Right atrium auricular region (tissue), 2 donors: ENCODE measurements around the gene GCNT2. TPM values are rescaled to one million over a fixed set of nuclear protein-coding genes. Genes with fewer than 3 reads are reported as not detected.

ENCODE experiments used
- DNase-seq: peaks from one replicate; pipeline ENCODE4 v3.0.0-alpha.2; 2019; ENCODE audit warnings: low spot score
- H3K27ac ChIP-seq, 2 donors: fragments of 200-600 bp; sonication (generic); 1 replicate in 1 of 2; 2 replicates in 1 of 2; pipeline ENCODE4 v1.5.1; 2016 to 2019
- H3K27me3 ChIP-seq, 2 donors: fragments of 200-600 bp; sonication (generic); one replicate each; pipeline versions ENCODE4 v1.5.1 to v1.6.0; 2017 to 2019
- H3K36me3 ChIP-seq: fragments of 200-600 bp; sonication (generic); one replicate; pipeline ENCODE4 v1.5.1; 2016
- H3K4me1 ChIP-seq, 2 donors: fragments of 200-600 bp; sonication (generic); one replicate each; pipeline versions ENCODE4 v1.5.1 to v1.6.0; 2017 to 2019
- H3K4me3 ChIP-seq, 2 donors: fragments of 200-600 bp; sonication (generic); 1 replicate in 1 of 2; 2 replicates in 1 of 2; pipeline ENCODE4 v1.5.1; 2017 to 2019; ENCODE audit warnings: mild to moderate bottlenecking in 1 of 2, moderate library complexity in 1 of 2
- H3K9me3 ChIP-seq, 2 donors: fragments of 200-600 bp; sonication (generic); one replicate each; pipeline ENCODE4 v1.5.1; 2019
- total RNA-seq, 2 donors: library from RNA; depleted of rRNA; stranded (reverse); fragments of >200 nt; gene quantifications; one replicate each; pipeline ENCODE4 v1.1.0, GENCODE V29; 2016
- TF ChIP-seq, protein P1 (sequence below), 2 donors: fragments of 200-600 bp; sonication (generic); IDR thresholded peaks; one replicate each; pipeline ENCODE4 v1.5.1; 2019; ENCODE audit warnings: antibody characterized with exemption in 2 of 2

GCNT2 gene
- total RNA-seq, 2 donors from 2014 or later = 3.3 to 13.5 TPM

DNA sequence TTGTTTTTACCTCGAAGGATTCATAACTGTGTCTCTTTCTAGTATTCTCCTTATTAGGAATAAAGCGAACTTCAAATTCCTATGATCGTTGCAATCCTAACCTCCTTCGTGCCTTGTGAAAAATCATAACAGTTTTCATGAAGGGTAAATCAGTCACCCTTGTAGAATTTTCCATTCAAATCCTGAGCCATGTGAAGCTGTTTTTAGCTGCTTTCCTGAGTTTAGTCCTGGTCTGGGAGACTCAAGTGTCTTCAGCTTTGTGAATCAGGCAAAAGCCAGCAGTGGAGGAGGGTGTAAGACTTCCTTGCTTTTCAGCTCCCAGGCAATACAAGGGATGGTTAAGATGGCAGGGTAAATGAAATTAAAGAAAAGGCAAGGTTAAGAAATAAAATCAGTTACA, 24.3 kb downstream of the GCNT2 start:
- Histone ChIP-seq H3K4me3 (no peak overlapping the region), H3K27ac (no peak overlapping the region), H3K4me1 (no peaks in the 10 kb centered on the region), H3K27me3 (no peaks in the 10 kb centered on the region), H3K9me3 (no peaks in the 10 kb centered on the region), H3K36me3 (no peaks in the 10 kb centered on the region)
- TF ChIP-seq, protein P1, sequence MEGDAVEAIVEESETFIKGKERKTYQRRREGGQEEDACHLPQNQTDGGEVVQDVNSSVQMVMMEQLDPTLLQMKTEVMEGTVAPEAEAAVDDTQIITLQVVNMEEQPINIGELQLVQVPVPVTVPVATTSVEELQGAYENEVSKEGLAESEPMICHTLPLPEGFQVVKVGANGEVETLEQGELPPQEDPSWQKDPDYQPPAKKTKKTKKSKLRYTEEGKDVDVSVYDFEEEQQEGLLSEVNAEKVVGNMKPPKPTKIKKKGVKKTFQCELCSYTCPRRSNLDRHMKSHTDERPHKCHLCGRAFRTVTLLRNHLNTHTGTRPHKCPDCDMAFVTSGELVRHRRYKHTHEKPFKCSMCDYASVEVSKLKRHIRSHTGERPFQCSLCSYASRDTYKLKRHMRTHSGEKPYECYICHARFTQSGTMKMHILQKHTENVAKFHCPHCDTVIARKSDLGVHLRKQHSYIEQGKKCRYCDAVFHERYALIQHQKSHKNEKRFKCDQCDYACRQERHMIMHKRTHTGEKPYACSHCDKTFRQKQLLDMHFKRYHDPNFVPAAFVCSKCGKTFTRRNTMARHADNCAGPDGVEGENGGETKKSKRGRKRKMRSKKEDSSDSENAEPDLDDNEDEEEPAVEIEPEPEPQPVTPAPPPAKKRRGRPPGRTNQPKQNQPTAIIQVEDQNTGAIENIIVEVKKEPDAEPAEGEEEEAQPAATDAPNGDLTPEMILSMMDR (IDR thresholded peaks at IDR 0.05) = no peak
- DNase-seq = no peak

DNA sequence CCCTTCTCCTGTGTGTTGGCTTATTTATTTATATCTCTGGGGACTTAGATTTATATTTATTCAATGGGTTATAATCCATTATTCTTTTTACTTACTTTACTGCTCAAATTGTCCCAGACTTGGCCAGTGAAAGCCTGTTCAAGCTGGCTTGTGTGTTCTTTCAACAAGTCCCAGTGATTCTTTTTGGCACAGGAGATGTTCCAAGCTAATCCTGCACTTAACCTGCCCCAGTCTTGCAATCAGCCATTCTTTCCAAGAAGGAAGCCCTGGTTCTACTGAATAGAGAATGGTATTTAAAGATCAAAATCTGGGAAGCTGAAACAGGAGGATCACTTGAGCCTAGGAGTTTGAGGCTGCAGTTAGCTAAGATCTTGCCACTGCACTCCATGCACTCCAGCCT, 26.7 kb downstream of the GCNT2 start:
- DNase-seq = no peak
- TF ChIP-seq, protein P1 (IDR thresholded peaks at IDR 0.05) = no peak
- Histone ChIP-seq H3K27me3 (no peaks in the 10 kb centered on the region), H3K36me3 (no peaks in the 10 kb centered on the region), H3K27ac (no peak overlapping the region), H3K4me3 (no peak overlapping the region), H3K4me1 (no peaks in the 10 kb centered on the region), H3K9me3 (no peaks in the 10 kb centered on the region)

DNA sequence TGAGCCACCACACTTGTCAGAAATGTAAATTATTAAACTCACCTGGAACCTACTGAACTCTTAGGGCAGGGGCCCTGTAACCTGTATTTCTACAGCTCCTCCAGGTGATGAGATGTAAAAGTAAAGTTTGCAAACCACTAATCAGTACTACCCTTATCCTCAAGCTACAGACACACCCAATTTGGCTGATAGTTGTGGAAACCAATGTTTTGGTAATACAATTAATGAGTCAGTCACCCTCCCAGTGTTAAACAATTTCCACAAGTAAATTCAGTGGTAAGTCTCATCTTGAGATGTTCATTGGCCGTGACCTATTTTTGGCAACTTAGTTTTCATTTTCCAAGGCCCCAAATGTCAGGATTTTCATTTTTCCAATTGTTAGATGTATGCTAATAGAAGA, 29.6 kb downstream of the GCNT2 start:
- no peaks in the 10 kb centered on the region for H3K27me3 ChIP-seq
- H3K27ac ChIP-seq = no peak overlapping the region
- TF ChIP-seq, protein P1 (IDR thresholded peaks at IDR 0.05) = no peak
- no peaks in the 10 kb centered on the region for H3K36me3 ChIP-seq
- no peak overlapping the region for H3K4me3 ChIP-seq
- no peaks in the 10 kb centered on the region for H3K9me3 ChIP-seq
- peaks cover 0 to 7% of the 10 kb centered on the region in 2 donors for H3K4me1 ChIP-seq
- no peak for DNase-seq

DNA sequence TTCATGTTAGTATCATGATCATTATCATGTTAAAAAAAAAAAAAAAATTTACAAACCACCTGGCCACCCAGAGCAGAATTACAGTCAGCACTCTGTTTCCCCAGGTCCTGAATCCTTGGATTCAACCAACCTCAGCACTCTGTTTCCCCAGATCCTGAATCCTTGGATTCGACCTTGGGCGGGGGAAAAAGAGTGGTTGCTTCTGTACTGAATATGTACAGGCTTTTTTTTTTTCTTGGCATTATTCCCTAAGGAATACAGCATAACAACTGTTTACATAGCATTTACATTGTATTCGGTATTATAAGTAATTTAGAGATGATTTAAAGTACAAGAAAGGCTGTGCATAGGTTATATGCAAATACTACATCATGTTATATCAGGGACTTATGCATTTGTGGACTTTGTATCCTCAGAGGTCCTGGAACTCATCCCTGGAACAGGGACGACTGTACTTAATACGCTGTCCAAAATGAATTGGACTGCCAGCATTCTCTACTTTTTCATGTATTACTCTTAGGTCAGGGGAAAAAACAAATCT, 31.2 kb downstream of the GCNT2 start:
- Histone ChIP-seq H3K4me3 (no peak overlapping the region), H3K27me3 (no peaks in the 10 kb centered on the region), H3K4me1 (peaks cover 0 to 17% of the 10 kb centered on the region in 2 donors), H3K27ac (no peak overlapping the region), H3K36me3 (no peaks in the 10 kb centered on the region), H3K9me3 (no peaks in the 10 kb centered on the region)
- no peak for DNase-seq
- TF ChIP-seq, protein P1 (IDR thresholded peaks at IDR 0.05) = no peak

DNA sequence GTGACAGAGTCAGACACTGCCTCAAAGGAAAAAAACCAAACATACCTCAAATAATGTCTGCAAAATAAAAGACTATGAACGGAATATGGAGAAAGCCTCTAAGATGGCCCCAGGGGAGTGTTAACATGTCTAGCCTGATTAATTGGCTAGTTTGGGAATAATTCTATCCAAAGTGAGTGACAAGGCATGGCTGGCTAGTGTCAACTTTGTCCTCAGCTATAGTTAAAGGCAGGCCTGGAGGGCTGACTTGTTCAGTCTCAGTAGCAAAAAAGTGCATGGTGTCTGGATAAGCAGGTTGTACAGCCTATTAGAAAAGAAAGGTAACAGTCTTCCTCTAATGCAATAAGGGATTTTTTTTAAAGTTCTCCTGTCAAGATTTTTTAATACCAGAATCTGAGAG, 32.7 kb downstream of the GCNT2 start:
- Histone ChIP-seq H3K27ac (no peak overlapping the region), H3K4me1 (peaks cover 0 to 17% of the 10 kb centered on the region in 2 donors), H3K4me3 (no peak overlapping the region), H3K36me3 (no peaks in the 10 kb centered on the region), H3K27me3 (no peaks in the 10 kb centered on the region), H3K9me3 (no peaks in the 10 kb centered on the region)
- DNase-seq = no peak
- TF ChIP-seq, protein P1 (IDR thresholded peaks at IDR 0.05) = no peak

DNA sequence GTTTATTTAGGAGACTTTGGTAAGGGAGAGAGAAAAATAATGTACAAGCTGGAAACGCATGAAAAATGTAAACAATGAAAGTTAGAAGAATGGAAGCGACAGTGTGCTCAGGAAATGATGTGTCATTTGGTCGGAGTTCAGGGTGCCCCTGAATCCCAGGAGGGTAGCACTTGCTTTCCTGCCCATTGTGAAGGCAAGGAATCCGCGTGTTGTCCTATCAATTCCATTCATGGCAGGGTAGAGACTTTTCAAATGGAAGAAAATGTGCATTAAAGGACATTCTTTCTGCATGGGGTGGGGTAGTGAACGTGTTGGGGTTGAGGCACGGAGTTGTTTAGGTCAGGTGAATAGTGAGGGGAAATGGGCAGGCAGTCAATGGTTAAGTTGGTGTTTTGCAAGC, 33.7 kb downstream of the GCNT2 start:
- DNase-seq = no peak
- TF ChIP-seq, protein P1 (IDR thresholded peaks at IDR 0.05) = no peak
- Histone ChIP-seq H3K27ac (no peak overlapping the region), H3K36me3 (no peaks in the 10 kb centered on the region), H3K4me1 (peaks cover 0 to 17% of the 10 kb centered on the region in 2 donors), H3K4me3 (no peak overlapping the region), H3K9me3 (no peaks in the 10 kb centered on the region), H3K27me3 (no peaks in the 10 kb centered on the region)
